Common myeloid progenitor, CD34-positive (primary cell): ENCODE data around the gene USHBP1.

ENCODE experiments used
- CTCF ChIA-PET: fragments of 350-600 bp; sonication (Branson Sonifier 250); formaldehyde crosslinking; loops from one replicate; lab custom pipeline; 2021; ENCODE audit warnings: antibody characterized with exemption; lab: Charles Lee
- POLR2A ChIA-PET: fragments of 350-600 bp; sonication (Branson Sonifier 250); formaldehyde crosslinking; loops from one replicate; lab custom pipeline; 2021; ENCODE audit warnings: antibody characterized with exemption; lab: Charles Lee
- DNase-seq, 3 donors: peaks; one replicate each; pipeline versions ENCODE4 v3.0.0 to v3.0.0-alpha.2; 2013
- H3K27ac ChIP-seq, 2 experiments: 1 replicate in 1 of 2; 2 replicates in 1 of 2; pipeline ENCODE4 v1.7.0; 2013; ENCODE audit warnings: inconsistent platforms in 2 of 2, low read length in 2 of 2, mild to moderate bottlenecking in 2 of 2, low read depth in 1 of 2, moderate library complexity in 1 of 2; ENCODE audit not compliant: severe bottlenecking in 2 of 2, insufficient read depth in 1 of 2, poor library complexity in 1 of 2
- H3K27me3 ChIP-seq, 5 experiments: replicated peaks in 2 of 5; 1 replicate in 3 of 5; 2 replicates in 2 of 5; pipeline versions ENCODE4 v1.6.1 to v1.7.0; 2013; ENCODE audit warnings: low read length in 4 of 5, mild to moderate bottlenecking in 2 of 5, moderate library complexity in 2 of 5, inconsistent platforms in 1 of 5; ENCODE audit not compliant: insufficient read depth in 5 of 5, control insufficient read depth in 4 of 5
- H3K36me3 ChIP-seq, 4 experiments: 1 replicate in 2 of 4; 2 replicates in 2 of 4; pipeline versions ENCODE4 v1.6.1 to v1.7.0; 2013; ENCODE audit warnings: low read length in 3 of 4, control low read depth in 1 of 4, mild to moderate bottlenecking in 1 of 4; ENCODE audit not compliant: control insufficient read depth in 4 of 4, insufficient read depth in 4 of 4
- H3K4me1 ChIP-seq, 4 experiments: 1 replicate in 3 of 4; 2 replicates in 1 of 4; pipeline versions ENCODE4 v1.6.1 to v1.7.1; 2013; ENCODE audit warnings: low read length in 3 of 4, mild to moderate bottlenecking in 3 of 4, control low read depth in 1 of 4, inconsistent platforms in 1 of 4, moderate library complexity in 1 of 4; ENCODE audit not compliant: control insufficient read depth in 4 of 4, insufficient read depth in 4 of 4; ENCODE audit errors: control extremely low read depth in 1 of 4
- H3K4me3 ChIP-seq, 7 experiments: 1 replicate in 4 of 7; 2 replicates in 3 of 7; pipeline versions ENCODE4 v1.5.1 to v1.7.0; 2013; ENCODE audit warnings: mild to moderate bottlenecking in 7 of 7, low read length in 6 of 7, moderate library complexity in 6 of 7, inconsistent platforms in 2 of 7, low read depth in 2 of 7, control low read depth in 1 of 7; ENCODE audit not compliant: insufficient read depth in 4 of 7, control insufficient read depth in 1 of 7; ENCODE audit errors: extremely low read depth in 1 of 7
- H3K9me3 ChIP-seq, 5 experiments: 1 replicate in 4 of 5; 2 replicates in 1 of 5; pipeline versions ENCODE4 v1.6.1 to v1.7.1; 2013; ENCODE audit warnings: low read length in 4 of 5, mild to moderate bottlenecking in 2 of 5, inconsistent platforms in 1 of 5, low read depth in 1 of 5, moderate library complexity in 1 of 5; ENCODE audit not compliant: control insufficient read depth in 4 of 5, insufficient read depth in 2 of 5; ENCODE audit errors: control extremely low read depth in 1 of 5
- WGBS: methylation state at CpG from one replicate; pipeline ENCODE4 v1.1.5; 2013; ENCODE audit not compliant: insufficient coverage; 5-methylcytosine and 5-hydroxymethylcytosine counted together

Gene USHBP1

DNA sequence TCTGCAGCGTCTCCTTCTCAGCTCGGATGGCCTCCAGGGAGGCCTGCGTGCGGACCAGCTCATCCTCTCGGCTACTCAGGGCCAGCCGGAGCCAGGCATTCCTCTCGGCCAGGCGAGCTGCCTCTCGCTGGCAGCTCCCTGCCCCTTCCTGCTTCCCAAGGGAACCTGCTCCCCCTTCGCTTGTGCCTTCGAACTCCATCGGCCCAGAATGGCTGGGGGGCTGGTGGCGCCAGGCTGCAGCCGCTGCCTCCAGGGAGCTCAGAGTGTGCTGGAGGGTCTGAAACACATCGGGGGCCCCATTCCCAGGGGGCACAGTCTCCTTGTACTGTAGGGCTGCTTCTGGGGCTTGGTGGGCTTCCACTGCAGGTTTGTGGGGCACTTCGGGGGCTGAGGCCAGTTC lies 2.0 kb downstream of the USHBP1 start:
- Histone ChIP-seq H3K9me3 (peaks cover 0 to 20% (median 12%) of the 10 kb centered on the region in 5 experiments), H3K4me1 (peaks cover 5 to 22% (median 15%) of the 10 kb centered on the region in 4 experiments), H3K4me3 (no peak overlapping the region), H3K27ac (no peak overlapping the region), H3K27me3 (no peaks in the 10 kb centered on the region), H3K36me3 (no peaks in the 10 kb centered on the region)
- no peak for DNase-seq
- CTCF ChIA-PET = interaction anchor here (1.0 to 14.3 kb wide), 3 partner anchors 23 to 127 kb away, joined by 3 to 183 read pairs (median 3); partner anchors contain the start of gene ANKLE1
- POLR2A ChIA-PET = no interaction called here
- WGBS = 89% methylated on average over 8 of the region's 16 CpGs

DNA sequence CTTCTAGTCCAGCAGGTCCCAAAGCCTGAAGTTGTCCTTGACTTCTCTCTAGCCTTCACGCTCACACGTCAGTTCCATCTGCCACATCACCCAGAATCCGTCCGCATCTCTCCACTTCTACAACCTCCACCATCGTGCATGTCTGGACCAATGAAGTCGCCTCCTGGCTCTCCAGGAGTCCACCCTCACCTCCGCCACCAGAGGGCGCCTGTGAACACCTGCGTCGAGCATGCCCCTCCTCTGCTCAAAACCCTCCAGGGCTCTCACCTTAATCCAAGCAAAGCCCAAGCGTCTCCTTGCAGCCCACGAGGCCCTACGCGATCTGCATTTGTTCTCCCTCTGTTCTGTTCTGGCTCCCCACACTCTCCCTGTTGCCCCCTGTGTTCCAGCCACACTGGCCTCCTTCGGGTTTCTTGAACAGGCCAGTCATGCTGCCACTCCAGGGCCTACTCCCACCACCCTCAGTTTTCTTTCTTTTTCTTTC lies 3.7 kb downstream of the USHBP1 start:
- CTCF ChIA-PET = interaction anchor here (0.7 to 14.3 kb wide), 8 partner anchors 9 to 1333 kb away, joined by 3 to 183 read pairs (median 6); partner anchors contain the start of gene ANKLE1
- peaks cover 0 to 11% (median 6%) of the 10 kb centered on the region in 4 experiments for H3K4me1 ChIP-seq
- no peaks in the 10 kb centered on the region for H3K27me3 ChIP-seq
- 54% methylated on average over 15 of the region's 15 CpGs for WGBS
- no peak overlapping the region for H3K4me3 ChIP-seq
- POLR2A ChIA-PET = no interaction called here
- DNase-seq = peak; percentile 82 to 92 (median 90)
- H3K27ac ChIP-seq = no peak overlapping the region
- no peaks in the 10 kb centered on the region for H3K36me3 ChIP-seq
- H3K9me3 ChIP-seq = peaks cover 0 to 20% (median 12%) of the 10 kb centered on the region in 5 experiments

DNA sequence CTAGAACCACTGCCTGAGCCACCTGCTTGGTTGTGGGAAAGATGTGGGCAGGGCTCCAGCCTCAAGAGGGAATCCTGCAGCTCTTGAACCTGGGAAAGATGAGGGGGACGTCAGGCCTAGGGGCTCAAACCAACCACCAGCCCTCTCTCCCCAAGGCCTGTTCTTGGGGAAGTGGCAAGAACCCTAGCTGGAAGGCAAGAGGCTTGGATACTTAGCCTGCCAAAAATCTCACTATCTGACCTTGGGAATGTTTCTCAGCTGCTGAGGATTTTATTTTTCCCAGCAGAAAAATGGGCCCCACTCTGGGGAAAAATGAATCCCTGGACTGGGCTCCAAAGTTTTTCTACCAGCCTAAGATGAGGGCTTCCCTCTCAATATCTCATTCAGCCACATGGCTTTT lies 4.6 kb downstream of the USHBP1 start:
- Histone ChIP-seq H3K36me3 (no peaks in the 10 kb centered on the region), H3K4me1 (peaks cover 0 to 8% (median 4%) of the 10 kb centered on the region in 4 experiments), H3K9me3 (peaks cover 0 to 20% (median 12%) of the 10 kb centered on the region in 5 experiments), H3K4me3 (no peak overlapping the region), H3K27ac (no peak overlapping the region), H3K27me3 (no peaks in the 10 kb centered on the region)
- ChIA-PET CTCF (interaction anchor here (0.9 to 14.3 kb wide), 8 partner anchors 8 to 128 kb away, joined by 3 to 183 read pairs (median 6); partner anchors contain the start of gene ANKLE1), POLR2A (no interaction called here)
- WGBS = 67% methylated on average over 1 of the region's 1 CpG
- DNase-seq = no peak

DNA sequence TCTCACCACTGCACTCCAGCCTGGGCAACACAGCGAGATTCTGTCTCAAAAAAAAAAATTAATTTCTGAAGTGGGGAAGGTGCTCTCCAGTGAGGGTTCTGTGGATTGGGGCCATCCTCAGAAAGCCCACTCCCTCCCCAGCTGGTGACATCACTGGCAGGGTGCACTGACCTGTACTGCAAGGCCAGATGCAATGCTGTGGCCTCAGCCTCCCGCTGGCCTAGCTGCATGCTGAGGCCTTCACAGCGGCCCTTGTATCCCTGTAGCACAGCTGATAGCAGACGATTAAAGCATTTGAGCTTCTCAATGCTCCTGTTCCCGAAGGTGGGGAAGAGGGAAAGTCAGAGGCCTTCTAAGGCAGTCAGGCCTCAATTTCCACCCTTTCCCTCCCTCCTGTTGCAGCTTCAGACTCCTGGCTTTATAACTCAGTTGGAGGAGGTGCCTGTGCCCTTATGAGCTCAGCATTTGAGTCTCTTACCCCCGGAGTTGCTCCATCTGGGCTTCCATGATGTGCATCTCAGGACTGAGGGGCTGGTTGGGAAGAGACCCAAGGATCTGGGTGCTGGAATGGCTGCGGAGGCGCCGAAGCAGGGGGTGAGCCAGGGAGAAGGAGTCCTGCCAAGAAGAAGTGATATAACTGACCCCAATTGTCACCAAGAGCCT lies 5.3 kb downstream of the USHBP1 start:
- CTCF ChIA-PET = interaction anchor here (0.7 to 14.3 kb wide), 8 partner anchors 8 to 150 kb away, joined by 3 to 183 read pairs (median 6); partner anchors contain the start of gene ANKLE1
- H3K27me3 ChIP-seq = no peaks in the 10 kb centered on the region
- peaks cover 0 to 2% (median 0%) of the 10 kb centered on the region in 4 experiments for H3K4me1 ChIP-seq
- POLR2A ChIA-PET = no interaction called here
- H3K4me3 ChIP-seq = no peak overlapping the region
- H3K9me3 ChIP-seq = peaks cover 0 to 20% (median 12%) of the 10 kb centered on the region in 5 experiments
- WGBS = 96% methylated on average over 9 of the region's 9 CpGs
- H3K27ac ChIP-seq = no peak overlapping the region
- no peaks in the 10 kb centered on the region for H3K36me3 ChIP-seq
- peak in 2 of 3 donors; percentile 54 to 60 for DNase-seq

DNA sequence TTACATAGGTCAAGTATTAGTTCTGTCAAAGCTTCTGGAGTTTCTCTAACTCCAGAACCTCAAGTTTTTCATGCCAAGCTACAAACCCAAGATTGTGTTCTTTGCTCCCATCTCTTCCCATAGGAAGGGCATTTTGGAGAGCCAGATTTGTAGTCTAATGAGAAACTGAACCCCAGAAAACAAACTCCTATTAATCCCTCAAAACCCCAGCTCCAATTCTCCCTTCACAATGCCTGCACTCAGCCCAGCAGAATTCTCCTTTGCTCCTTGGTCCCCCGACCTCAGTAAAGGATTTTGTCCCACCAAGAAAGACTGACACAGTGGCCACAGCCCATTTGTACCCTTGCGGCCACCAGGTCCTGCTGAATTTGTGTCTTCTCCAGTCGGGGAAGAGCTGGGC lies 8.4 kb downstream of the USHBP1 start:
- H3K27me3 ChIP-seq = no peaks in the 10 kb centered on the region
- H3K4me3 ChIP-seq = no peak overlapping the region
- no peak for DNase-seq
- H3K27ac ChIP-seq = no peak overlapping the region
- 90% methylated on average over 3 of the region's 3 CpGs for WGBS
- H3K36me3 ChIP-seq = no peaks in the 10 kb centered on the region
- peaks cover 0 to 2% (median 0%) of the 10 kb centered on the region in 4 experiments for H3K4me1 ChIP-seq
- CTCF ChIA-PET = interaction anchor here (1.8 to 14.3 kb wide), 2 partner anchors 8 to 29 kb away, joined by 7 to 183 read pairs; partner anchors contain the start of genes ANKLE1 and USHBP1
- POLR2A ChIA-PET = interaction anchor here (0.6 kb wide), 1 partner anchor 149 kb away, joined by 3 read pairs; the partner anchor contains the start of gene BST2
- peaks cover 0 to 20% (median 12%) of the 10 kb centered on the region in 5 experiments for H3K9me3 ChIP-seq

DNA sequence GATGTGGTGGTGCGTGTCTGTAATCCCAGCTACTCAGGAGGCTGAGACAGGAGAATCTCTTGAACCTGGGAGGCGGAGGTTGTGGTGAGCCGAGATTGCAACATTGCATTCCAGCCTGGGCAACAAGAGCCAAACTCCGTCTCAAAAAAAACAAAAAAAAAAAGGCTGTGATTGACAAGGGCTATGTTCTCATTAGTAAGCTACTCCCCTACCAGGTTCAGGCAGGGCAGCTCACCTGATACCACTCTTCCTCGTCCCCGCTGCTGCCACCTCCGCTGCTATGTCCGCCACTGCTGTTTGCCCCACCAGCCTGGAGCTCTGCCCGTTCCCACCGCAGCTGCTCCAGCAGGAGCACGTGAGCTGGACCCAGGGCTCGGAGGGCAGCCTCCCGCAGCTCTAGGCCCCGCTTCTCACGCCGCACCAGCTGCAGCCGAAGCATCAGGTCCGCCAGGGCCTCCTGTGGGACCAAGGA lies 9.4 kb downstream of the USHBP1 start:
- no peak for DNase-seq
- POLR2A ChIA-PET = interaction anchor here (0.6 kb wide), 1 partner anchor 37 kb away, joined by 3 read pairs; no protein-coding TSS in a partner anchor
- H3K9me3 ChIP-seq = peaks cover 0 to 16% (median 12%) of the 10 kb centered on the region in 5 experiments
- H3K27ac ChIP-seq = no peak overlapping the region
- no peaks in the 10 kb centered on the region for H3K4me1 ChIP-seq
- CTCF ChIA-PET = interaction anchor here (0.8 to 14.3 kb wide), 3 partner anchors 8 to 30 kb away, joined by 3 to 183 read pairs (median 7); partner anchors contain the start of genes ANKLE1 and USHBP1
- WGBS = 90% methylated on average over 14 of the region's 18 CpGs
- H3K27me3 ChIP-seq = no peaks in the 10 kb centered on the region
- no peaks in the 10 kb centered on the region for H3K36me3 ChIP-seq
- H3K4me3 ChIP-seq = no peak overlapping the region
